NCI-H146 (cell line): ENCODE measurements around the gene DHCR24.

Experiments used
- DNase-seq: peaks from one replicate; lab custom pipeline; 2025; lab: John Stamatoyannopoulos, UW

The DHCR24 gene

GRCh38 chr1:54816130-54816529, 70.9 kb downstream of the DHCR24 start:
- no peak for DNase-seq

DNA sequence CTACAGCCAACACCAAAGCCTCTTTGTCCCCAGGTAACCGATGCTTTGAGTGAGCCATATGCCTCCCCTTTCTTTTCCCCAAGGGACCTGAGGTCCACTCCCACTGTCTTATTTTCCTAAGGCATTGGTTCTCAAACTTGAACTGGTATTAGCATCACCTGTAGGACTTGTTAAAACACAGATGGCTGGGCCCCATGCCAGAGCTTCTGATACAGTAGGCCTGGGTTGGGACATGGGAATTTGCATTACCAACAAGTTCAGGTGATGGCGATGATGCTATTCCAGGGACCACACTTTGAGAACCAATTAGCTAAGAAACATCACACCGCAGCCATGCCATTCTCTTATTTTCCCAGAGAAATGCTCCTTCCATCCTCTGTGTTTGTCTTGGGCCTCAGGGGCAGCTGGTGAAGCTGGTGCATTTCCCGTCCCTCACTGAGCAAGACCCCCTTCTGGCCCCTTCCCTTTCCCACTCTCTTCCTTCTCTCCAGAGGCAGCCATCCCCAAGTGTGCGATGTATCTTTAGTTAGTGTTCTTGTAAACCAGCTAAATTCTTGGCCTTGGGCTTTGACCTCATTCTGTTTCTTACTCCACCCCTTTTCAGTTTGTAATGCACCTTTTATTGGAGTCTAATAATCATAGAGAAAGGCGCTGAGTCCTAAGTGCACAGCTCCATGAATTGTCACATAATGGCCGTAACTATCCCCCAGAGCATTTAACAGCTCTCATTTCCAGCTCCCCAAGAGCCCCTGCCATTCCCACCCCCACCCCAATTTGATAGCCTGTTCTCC, 71.7 kb downstream of the DHCR24 start:
- no peak for DNase-seq

DNA sequence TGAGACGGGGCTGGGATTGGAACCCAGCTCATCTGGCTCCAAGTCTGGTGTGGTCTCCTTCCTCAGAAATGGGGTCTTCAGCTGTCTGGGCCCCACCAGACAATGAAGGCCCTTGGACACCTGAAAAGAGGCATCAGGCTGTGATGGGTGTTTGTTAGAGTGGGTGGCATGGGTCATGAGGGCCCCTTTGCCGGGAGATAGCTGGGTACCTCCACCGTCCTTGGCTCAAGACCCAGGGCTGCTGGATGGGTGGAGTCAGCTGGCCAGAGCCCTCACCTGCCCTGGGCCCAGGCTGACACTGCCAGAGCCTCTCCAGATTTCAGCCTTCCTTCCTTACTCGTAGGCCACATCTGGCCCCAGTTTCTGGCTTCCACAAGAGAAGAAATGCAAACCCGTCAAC, 72.4 kb downstream of the DHCR24 start:
- no peak for DNase-seq

DNA sequence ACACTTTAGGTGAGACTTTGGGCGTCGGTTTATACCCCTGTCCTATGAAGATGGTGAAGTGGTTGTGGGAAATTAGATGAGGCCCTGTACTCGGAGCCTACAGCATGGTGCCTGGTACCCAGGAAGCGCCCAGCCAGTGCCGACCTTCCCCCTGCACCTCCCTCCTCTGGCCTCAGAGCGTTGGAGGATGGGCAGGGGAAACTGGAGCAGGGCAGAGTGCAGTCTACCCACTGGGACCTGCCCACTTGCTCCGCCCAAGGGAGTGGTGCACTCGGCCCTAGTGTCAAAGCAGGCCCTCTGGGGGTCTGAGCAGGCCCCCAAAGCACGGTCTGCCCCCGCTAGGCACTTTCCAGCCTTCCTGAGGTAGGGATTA, 72.9 kb downstream of the DHCR24 start:
- DNase-seq = no peak

GRCh38 chr1:54813485-54814125, 73.4 kb downstream of the DHCR24 start:
- DNase-seq = no peak

- no peak for DNase-seq
These were observed 74.1 kb downstream of the DHCR24 start for GRCh38 chr1:54812801-54813484.

DNA sequence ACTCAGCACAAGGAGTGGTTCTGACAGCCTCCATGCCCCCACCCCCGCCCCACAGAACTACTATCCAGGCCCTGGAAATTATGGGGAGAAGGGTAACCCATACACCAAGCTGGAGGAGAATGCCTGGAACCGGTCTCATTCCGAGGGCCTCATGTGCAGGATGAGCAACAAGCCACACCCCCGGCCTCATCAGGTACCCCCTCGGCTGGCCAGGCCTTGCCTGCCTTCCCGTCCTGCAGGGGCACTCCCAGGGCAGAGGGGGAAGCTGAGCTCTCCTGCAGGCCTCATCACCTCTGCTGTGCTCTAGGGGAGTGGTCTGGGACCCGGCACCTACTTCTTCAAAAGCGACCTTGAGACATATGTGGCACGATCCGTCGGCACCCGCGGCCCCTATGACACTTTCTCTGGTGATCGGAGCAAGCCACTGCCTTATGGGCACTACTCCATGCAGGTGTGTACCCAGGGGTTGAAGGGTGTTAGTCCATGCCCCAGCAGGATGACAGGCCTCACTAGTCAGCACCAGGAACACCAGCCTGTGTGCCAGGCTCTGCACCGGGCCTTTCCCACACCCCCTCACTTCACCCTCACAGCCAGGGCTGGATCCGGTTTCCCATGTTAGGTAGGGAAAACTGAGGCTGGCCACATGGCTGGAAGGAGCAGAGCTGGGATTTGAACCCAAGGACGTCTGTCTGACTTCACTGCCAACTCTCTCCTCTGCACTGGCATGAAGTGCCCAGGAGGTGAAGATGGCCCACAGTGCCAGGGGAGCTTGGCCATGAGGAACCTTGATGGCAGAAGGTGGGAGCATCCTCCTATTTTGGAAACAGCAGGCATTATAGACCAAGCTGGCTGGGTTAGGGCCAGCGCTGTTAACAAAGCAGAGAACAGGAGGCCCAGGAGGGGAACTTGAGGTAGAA, 75.0 kb downstream of the DHCR24 start:
- no peak for DNase-seq

- no peak for DNase-seq
These were observed 75.9 kb downstream of the DHCR24 start for GRCh38 chr1:54811066-54811465.

DNA sequence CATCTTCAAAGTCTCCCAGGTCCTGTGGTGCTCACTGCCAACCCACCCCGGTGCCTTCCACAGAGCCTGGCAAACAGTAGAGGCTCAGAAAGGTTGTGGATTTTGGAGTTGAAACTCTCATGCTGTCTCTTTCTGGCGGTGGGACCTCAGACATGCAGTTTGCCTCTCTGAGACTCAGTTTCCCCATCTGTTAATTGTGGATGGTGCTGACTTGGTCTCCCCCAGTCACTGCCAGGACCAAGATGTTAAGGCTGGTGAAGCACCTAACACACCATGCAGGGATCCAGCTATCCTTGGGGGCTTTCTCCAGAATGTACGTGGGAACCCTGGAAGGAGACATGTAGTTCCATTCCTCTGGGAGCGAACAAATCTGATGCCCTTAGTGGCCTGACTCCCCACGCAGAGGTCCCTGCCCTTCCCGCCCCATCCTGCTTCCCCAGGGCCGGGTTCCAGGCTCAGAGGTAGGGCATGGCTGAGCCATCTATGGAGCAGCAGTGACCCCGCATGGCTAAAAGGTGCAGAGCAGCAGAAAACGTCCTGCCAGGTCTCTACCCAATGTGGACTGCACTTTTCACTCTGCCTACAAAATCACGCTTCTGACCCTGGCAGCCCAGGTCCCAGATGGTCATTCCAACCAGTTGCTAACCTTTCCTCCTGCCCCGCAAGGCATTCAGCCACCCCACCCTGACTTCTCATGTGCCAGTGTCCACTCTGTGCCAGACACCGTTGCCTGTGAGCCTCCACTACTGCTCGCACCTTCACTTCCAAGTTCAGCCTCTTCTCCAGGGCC, 76.6 kb downstream of the DHCR24 start:
- DNase-seq = peak; percentile 53

- DNase-seq = no peak
These were observed 77.4 kb downstream of the DHCR24 start for GRCh38 chr1:54809496-54810074.

- DNase-seq = no peak
These were observed 78.4 kb downstream of the DHCR24 start for GRCh38 chr1:54808443-54809207.

- DNase-seq = no peak
These were observed 79.2 kb downstream of the DHCR24 start for GRCh38 chr1:54807756-54808155.

- no peak for DNase-seq
These were observed 79.9 kb downstream of the DHCR24 start for GRCh38 chr1:54806931-54807611.

GRCh38 chr1:54805981-54806381, 81.0 kb downstream of the DHCR24 start:
- no peak for DNase-seq

- no peak for DNase-seq
These were observed 81.5 kb downstream of the DHCR24 start for GRCh38 chr1:54805466-54805865.

DNA sequence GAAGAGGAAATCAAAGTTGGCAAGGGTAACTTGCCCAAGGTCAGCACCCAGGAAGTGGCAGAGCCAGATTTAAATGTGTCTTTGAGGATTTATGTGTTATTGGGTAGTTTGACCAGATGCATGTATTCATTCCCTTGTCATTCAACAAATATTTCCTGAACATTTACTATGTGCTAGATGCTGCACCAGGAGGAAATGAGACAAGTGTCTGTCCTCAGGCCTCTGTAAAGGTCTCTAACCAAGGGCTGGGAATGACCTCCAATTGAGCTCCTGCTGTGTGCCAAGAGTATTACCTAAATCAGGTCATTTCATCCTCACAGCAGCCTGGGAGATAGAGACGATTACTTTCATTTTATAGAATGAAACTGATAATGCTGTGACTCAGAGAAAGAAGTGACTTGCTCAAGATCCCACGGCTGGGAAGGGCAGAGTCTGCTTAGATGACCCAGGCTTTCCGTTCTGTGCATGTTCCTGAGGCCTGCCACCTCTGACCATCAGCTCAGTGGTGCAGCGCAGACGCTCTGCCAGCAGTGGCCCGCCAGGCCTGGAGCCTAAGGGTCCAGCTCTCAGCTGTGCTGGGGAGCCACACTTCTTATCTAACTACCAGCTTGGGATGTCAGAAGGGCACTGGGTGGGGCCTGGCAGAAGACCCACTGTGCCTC, 82.4 kb downstream of the DHCR24 start:
- DNase-seq = no peak

- no peak for DNase-seq
These were observed 83.1 kb downstream of the DHCR24 start for GRCh38 chr1:54803761-54804470.
